HK-2 (cell line): ENCODE data around the gene CCR6.
"Not testable (repeated sequence)": the region's sequence is repeated elsewhere in the genome, so short reads cannot be mapped to it uniquely, and the experiment has no call there.

Experiments used
- DNase-seq: peaks from one replicate; pipeline ENCODE4 v3.0.0-alpha.2; 2018; ENCODE audit not compliant: unreplicated experiment

The CCR6 gene

GRCh38 chr6:167172011-167172410 lies 49.1 kb downstream of the CCR6 start:
- not testable (repeated sequence) for DNase-seq

DNA sequence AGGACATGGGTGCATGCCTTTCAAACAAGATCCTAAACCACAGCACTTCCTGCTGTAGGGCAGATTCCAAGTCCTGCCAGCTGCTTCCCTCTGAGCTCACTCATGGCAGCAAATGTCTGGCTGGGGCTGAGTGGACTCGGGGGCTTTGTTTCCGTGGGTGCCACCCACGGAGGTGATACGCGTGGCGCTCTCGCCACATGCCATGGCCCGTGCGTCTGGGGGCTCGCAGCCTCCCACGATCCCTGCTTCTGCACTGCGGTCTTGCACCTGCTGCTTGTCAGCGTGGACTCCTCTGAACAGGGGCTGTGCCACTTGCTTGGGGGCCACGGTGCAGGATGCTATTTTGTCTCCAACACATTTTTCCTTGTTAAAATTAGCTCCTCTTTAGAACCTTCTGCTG lies 54.4 kb downstream of the CCR6 start:
- DNase-seq: not testable (repeated sequence)

DNA sequence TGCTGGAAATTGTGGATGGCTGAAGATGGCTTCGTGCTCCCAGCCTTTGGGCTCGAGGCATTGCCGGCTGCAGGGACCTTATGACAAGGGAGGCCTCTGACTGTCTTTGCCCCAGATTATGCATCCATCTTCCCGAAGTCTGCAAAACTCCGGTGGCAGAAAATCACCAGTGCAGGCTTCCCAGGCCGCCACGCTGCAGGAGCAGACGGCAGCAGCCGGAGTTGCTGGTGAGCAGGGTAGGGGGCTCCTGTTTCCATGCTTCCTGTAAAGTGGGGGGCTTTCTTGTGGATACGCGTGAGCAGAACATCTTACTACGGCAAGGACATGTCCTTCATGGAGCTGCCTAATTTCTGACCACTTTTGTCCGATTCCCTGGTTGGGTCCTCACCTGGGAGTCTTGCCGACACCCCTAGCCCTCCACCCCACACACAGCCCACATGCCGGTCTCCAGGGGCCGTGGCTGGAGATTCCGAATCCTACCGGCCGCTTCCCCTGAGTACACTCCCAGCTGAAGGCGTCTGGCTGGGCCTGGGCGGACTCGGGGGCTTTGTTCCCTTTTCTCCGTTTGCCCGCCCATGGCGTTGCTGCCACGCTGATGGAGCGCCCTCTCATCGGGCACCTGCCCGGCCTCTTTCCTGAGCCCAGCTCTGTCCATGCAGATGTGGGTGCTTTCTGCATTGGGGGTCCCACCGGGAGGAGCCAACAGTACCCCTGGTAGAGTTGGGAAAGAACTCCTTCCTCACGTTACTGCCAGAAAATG lies 56.2 kb downstream of the CCR6 start:
- not testable (repeated sequence) for DNase-seq

DNA sequence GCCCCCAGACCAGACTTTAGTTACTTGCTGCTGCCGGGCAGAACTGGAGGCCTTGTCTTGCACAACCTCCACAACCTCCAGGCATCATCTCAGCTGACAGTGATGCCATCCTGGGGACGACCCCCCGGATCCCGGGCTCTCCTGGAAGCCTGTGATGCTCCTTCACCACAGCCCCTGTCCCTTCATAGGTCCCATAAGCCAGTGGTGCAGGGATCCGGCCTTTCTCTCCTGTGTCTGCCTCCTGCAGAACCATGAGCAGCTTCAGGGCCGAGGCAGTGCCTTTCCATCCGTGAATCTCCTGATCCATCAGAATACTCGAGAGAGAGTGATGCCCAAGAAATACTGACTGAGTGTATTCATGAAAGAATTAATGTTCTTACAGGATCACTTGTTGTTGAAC lies 57.2 kb downstream of the CCR6 start:
- not testable (repeated sequence) for DNase-seq

DNA sequence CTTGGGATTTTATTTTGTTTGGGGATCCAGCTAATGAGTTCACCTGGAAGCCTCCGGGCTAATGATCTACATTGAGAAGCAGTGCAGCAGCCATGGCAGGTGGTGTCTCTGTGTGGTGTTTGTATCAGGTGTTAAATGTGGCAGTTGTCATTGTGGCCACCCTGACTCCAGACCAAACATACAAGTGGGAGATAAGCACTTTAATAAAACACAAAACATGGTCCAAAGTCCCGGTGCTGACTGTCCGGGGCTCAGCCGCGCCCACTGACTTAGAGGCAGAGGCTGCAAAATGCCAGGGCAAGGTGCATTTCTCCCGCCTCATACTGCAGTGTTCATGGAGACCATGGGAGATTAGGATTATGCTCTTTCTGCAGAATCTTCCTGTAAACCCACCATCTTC lies 58.5 kb downstream of the CCR6 start:
- DNase-seq: not testable (repeated sequence)

GRCh38 chr6:167182913-167183314 lies 60.0 kb downstream of the CCR6 start:
- not testable (repeated sequence) for DNase-seq

DNA sequence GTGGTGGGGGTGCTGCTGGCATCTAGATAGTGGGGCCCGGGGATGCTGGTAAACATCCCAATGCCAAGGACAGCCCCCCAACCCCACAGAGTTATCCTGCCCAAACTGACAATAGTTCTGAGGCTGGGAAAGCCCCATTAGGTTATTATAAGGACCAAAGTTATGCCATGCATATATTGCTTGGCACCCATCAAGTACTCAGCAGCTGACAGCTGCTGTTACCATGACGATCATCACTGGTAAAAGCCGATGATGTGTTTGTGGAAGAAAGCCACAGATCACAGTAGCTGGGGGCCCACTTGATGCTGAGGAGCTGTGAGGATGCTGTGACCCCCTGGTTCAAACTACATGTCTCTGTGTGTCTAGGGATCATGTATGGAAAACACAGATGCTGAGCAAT lies 62.2 kb downstream of the CCR6 start:
- not testable (repeated sequence) for DNase-seq

DNA sequence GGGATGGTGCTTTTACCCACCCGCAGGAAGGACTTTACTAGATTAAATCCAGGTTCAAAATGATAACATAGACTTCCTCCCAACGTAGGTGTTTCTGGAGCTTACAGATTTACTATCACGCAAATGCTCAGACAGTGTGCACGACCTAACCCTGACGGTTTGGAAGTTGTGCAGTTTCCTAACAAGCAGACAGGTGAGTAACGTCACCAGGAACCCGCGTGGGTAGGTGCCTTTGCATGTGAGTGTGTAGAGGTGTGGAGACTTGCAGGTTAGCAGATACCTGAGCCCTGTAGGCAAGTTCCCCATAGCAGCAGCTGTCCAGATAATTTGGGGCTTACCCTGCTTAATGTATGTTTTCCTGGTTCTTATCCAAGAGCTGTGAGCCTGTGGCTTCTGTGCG lies 64.4 kb downstream of the CCR6 start:
- DNase-seq: not testable (repeated sequence)
